ENCODE data around the gene PRKCE.
A peak's percentile ranks its signal among the peaks of the same experiment; 100 is the strongest.
"Not testable (repeated sequence)": the region's sequence is repeated elsewhere in the genome, so short reads cannot be mapped to it uniquely, and the experiment has no call there.

PRKCE gene

GRCh38 chr2:45699032-45699658 is 47.7 kb downstream of the PRKCE start:
- peak; percentile 44 for DNase-seq (ENCODE audit: low read depth)

GRCh38 chr2:45700407-45701013 is 49.0 kb downstream of the PRKCE start:
- no peak for DNase-seq (ENCODE audit: low read depth)

- no peak for DNase-seq (ENCODE audit: low read depth)
Observed at GRCh38 chr2:45705233-45705632, 53.8 kb downstream of the PRKCE start.

- DNase-seq (ENCODE audit: low read depth) = peak; percentile 49
Observed at GRCh38 chr2:45706033-45706432, 54.6 kb downstream of the PRKCE start.

GRCh38 chr2:45707006-45707405 is 55.5 kb downstream of the PRKCE start:
- no peak for DNase-seq (ENCODE audit: low read depth)

- no peak for DNase-seq (ENCODE audit: low read depth)
Observed at GRCh38 chr2:45707661-45708060, 56.2 kb downstream of the PRKCE start.

- no peak for DNase-seq (ENCODE audit: low read depth)
Observed at GRCh38 chr2:45708501-45708900, 57.0 kb downstream of the PRKCE start.

GRCh38 chr2:45709137-45709536 is 57.7 kb downstream of the PRKCE start:
- no peak for DNase-seq (ENCODE audit: low read depth)

- DNase-seq (ENCODE audit: low read depth) = no peak
Observed at GRCh38 chr2:45710468-45710867, 59.0 kb downstream of the PRKCE start.

GRCh38 chr2:45711224-45711623 is 59.7 kb downstream of the PRKCE start:
- no peak for DNase-seq (ENCODE audit: low read depth)

- no peak for DNase-seq (ENCODE audit: low read depth)
Observed at GRCh38 chr2:45712570-45712969, 61.1 kb downstream of the PRKCE start.

- DNase-seq (ENCODE audit: low read depth) = no peak
Observed at GRCh38 chr2:45713136-45713535, 61.7 kb downstream of the PRKCE start.

- DNase-seq (ENCODE audit: low read depth) = no peak
Observed at GRCh38 chr2:45713591-45713990, 62.1 kb downstream of the PRKCE start.

GRCh38 chr2:45714679-45715078 is 63.2 kb downstream of the PRKCE start:
- no peak for DNase-seq (ENCODE audit: low read depth)

GRCh38 chr2:45715601-45716379 is 64.3 kb downstream of the PRKCE start:
- DNase-seq (ENCODE audit: low read depth) = no peak

GRCh38 chr2:45716432-45716831 is 65.0 kb downstream of the PRKCE start:
- DNase-seq (ENCODE audit: low read depth) = not testable (repeated sequence)

- DNase-seq (ENCODE audit: low read depth) = no peak
Observed at GRCh38 chr2:45716915-45717314, 65.4 kb downstream of the PRKCE start.

- no peak for DNase-seq (ENCODE audit: low read depth)
Observed at GRCh38 chr2:45720210-45720609, 68.7 kb downstream of the PRKCE start.

- DNase-seq (ENCODE audit: low read depth) = no peak
Observed at GRCh38 chr2:45721150-45721549, 69.7 kb downstream of the PRKCE start.

GRCh38 chr2:45722477-45722876 is 71.0 kb downstream of the PRKCE start:
- DNase-seq (ENCODE audit: low read depth) = no peak

- DNase-seq (ENCODE audit: low read depth) = no peak
Observed at GRCh38 chr2:45723857-45724256, 72.4 kb downstream of the PRKCE start.

GRCh38 chr2:45724335-45724734 is 72.9 kb downstream of the PRKCE start:
- peak; percentile 24 for DNase-seq (ENCODE audit: low read depth)

GRCh38 chr2:45725731-45726130 is 74.3 kb downstream of the PRKCE start:
- no peak for DNase-seq (ENCODE audit: low read depth)
